Measurements from ENCODE around the gene CAMK2A. TPM values are rescaled to one million over a fixed set of nuclear protein-coding genes. Genes with fewer than 3 reads are reported as not detected.

Gene CAMK2A
- total RNA-seq (2021), result 0.15 and 0.33 TPM in 2 replicates
- long read RNA-seq, result 0 reads

DNA sequence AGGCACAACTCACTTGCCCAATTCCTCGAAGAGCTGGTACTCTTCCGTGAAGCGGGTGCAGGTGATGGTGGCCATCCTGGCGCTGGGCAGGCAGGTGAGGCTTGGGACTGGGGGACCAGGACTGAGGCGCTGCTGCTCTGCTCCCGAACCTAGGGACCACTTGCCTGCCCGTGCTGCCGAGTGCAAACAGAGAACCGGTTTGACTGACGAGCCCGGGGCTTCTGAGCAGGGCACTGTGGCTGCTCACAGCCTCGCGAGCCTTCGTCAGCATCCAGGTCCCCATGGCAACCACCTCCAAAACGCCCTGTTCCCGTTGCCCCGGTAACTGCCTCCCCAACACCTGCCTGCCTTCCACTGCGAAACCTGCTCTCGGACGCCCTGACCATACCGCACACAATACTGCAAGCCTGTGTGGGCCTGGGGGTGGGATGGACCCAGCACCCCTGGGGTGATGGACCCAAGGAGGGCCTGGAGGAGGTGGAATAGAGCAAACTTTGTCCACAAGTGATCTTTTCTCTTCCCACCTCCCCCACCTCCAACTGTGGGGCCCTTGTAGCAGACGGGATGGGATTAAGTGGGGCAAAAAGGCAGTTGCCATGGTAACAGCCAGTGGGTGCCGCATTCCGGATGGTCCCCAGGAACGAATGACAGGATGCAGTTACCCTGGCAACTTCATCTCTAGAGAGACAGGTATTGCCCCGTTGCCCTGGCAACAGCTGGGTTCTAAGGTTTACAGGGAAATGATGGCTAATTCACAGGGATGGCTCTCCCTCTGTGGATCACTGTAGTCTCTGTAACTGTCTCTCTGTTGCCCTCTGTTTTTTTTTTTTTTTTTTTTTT is at the start of gene CAMK2A:
CAMK2A (minus strand) TSS at position 223 of the 840 bp plus-strand sequence; CDS start at position 75, 148 bp downstream.
- Histone ChIP-seq H2BK12ac (ENCODE audit: insufficient read length, low read depth, low read length) (no peak within 1 kb of the TSS), H4K20me1 (ENCODE audit: control insufficient read depth, insufficient read depth, insufficient read length) (no peaks in the 10 kb centered on the region), H2BK20ac (ENCODE audit: low read depth, low read length, poor library complexity, severe bottlenecking) (no peak within 1 kb of the TSS), H4K5ac (ENCODE audit: insufficient read length, low read depth, low read length) (no peak within 1 kb of the TSS), H2AK5ac (ENCODE audit: insufficient read length, low read length) (no peak within 1 kb of the TSS), H3K9me3 (ENCODE audit: control insufficient read depth, low read depth, low read length) (no peaks in the 10 kb centered on the region), H3K4me1 (ENCODE audit: insufficient read depth, low read length) (no peaks in the 10 kb centered on the region; the same call in 1 of the 2 replicates), H3K79me1 (ENCODE audit: insufficient read depth, low read depth, low read length, poor library complexity, severe bottlenecking) (no peaks in the 10 kb centered on the region), H3K56ac (ENCODE audit: insufficient read length, low read depth, low read length) (no peak within 1 kb of the TSS), H3K9ac (ENCODE audit: extremely low read depth, insufficient read length, low read length) (no peak within 1 kb of the TSS), H2BK5ac (ENCODE audit: insufficient read length, low read length) (no peak within 1 kb of the TSS), H3K4me2 (ENCODE audit: insufficient read depth, insufficient read length, low read length) (no peak within 1 kb of the TSS), H3K14ac (ENCODE audit: insufficient read depth, low read length) (0 out of 2 replicates have a peak within 1 kb of the TSS, but pooled peaks have one; percentile 4), H3K23me2 (ENCODE audit: insufficient read length, low read depth, low read length, poor library complexity, severe bottlenecking) (no peaks in the 10 kb centered on the region), H3K79me2 (ENCODE audit: insufficient read depth, low read length) (no peaks in the 10 kb centered on the region), H3T11ph (ENCODE audit: low read length) (no peak within 1 kb of the TSS), H3K27me3 (ENCODE audit: insufficient read depth, low read length) (no peaks in the 10 kb centered on the region), H2BK120ac (ENCODE audit: low read depth, low read length, poor library complexity, severe bottlenecking) (no peak within 1 kb of the TSS), H2BK15ac (ENCODE audit: low read depth, low read length) (no peak within 1 kb of the TSS), H3K27ac (ENCODE audit: insufficient read length, low read depth, low read length) (no peak within 1 kb of the TSS), H2AFZ (ENCODE audit: low read length) (no peak within 1 kb of the TSS), H4K8ac (replicated peaks; ENCODE audit: insufficient read length, low read depth, low read length) (no peak within 1 kb of the TSS), H3K23ac (ENCODE audit: insufficient read length, low read depth, low read length) (no peak within 1 kb of the TSS), H4K91ac (ENCODE audit: insufficient read length, low read depth, low read length) (no peak within 1 kb of the TSS), H3K4ac (ENCODE audit: low read depth, low read length) (no peak within 1 kb of the TSS), H3K18ac (ENCODE audit: insufficient read length, low read depth, low read length) (peak within 1 kb of the TSS; percentile 2)
- H3K27me3 Mint-ChIP-seq (ENCODE audit: low read depth), result peaks cover 15% of the 10 kb centered on the region
- TF ChIP-seq, protein P1, sequence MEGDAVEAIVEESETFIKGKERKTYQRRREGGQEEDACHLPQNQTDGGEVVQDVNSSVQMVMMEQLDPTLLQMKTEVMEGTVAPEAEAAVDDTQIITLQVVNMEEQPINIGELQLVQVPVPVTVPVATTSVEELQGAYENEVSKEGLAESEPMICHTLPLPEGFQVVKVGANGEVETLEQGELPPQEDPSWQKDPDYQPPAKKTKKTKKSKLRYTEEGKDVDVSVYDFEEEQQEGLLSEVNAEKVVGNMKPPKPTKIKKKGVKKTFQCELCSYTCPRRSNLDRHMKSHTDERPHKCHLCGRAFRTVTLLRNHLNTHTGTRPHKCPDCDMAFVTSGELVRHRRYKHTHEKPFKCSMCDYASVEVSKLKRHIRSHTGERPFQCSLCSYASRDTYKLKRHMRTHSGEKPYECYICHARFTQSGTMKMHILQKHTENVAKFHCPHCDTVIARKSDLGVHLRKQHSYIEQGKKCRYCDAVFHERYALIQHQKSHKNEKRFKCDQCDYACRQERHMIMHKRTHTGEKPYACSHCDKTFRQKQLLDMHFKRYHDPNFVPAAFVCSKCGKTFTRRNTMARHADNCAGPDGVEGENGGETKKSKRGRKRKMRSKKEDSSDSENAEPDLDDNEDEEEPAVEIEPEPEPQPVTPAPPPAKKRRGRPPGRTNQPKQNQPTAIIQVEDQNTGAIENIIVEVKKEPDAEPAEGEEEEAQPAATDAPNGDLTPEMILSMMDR (conservative IDR thresholded peaks at IDR 0.05), result no peak
- no peaks in the 10 kb centered on the region for H3K36me3 Mint-ChIP-seq (ENCODE audit: insufficient read depth in 1 of 3, low read depth in 3 of 3)
- DNase-seq, result peak; percentile 60
- no CpG with 5 or more reads among the region's 26 CpGs for WGBS (ENCODE audit: extremely low coverage, insufficient read length, low lambda C conversion rate)
- peak within 1 kb of the TSS in 1 of 2 experiments; percentile 40; a peak in 1 of 5 replicates for H3K4me3 Mint-ChIP-seq
- H3K27ac Mint-ChIP-seq, result no peak within 1 kb of the TSS; a peak in 1 of 7 replicates
- H3K9me3 Mint-ChIP-seq, result no peaks in the 10 kb centered on the region; a peak in 1 of 5 replicates
- peaks cover 11 to 16% of the 10 kb centered on the region in 2 experiments for H3K4me1 Mint-ChIP-seq

Measured in H9 (cell line).